CD4-positive, alpha-beta T cell treated with Interleukin-10 for 1 hour (primary cell): ENCODE data around the gene ESRP2.

ENCODE experiments used
- DNase-seq: peaks from one replicate; pipeline ENCODE4 v3.0.0-alpha.2; 2020

ESRP2 gene

GRCh38 chr16:68235887-68236136 is at the start of gene ESRP2:
ESRP2 (minus strand) TSS chr16:68236127; CDS start chr16:68236045, 82 bp downstream.
- no peak for DNase-seq

GRCh38 chr16:68285683-68286082 is 49.8 kb upstream of the ESRP2 start:
- no peak for DNase-seq

- DNase-seq: no peak
Measured at GRCh38 chr16:68284847-68285246, 48.9 kb upstream of the ESRP2 start.

GRCh38 chr16:68283801-68284598 is 48.1 kb upstream of the ESRP2 start:
- DNase-seq: no peak

- no peak for DNase-seq
Measured at GRCh38 chr16:68283346-68283745, 47.4 kb upstream of the ESRP2 start.

- no peak for DNase-seq
Measured at GRCh38 chr16:68282064-68282452, 46.1 kb upstream of the ESRP2 start.

GRCh38 chr16:68281368-68282063 is 45.6 kb upstream of the ESRP2 start:
- DNase-seq: peak; percentile 40

GRCh38 chr16:68279726-68280558 is 44.0 kb upstream of the ESRP2 start:
- DNase-seq: no peak

GRCh38 chr16:68276223-68276622 is 40.3 kb upstream of the ESRP2 start:
- no peak for DNase-seq

- peak; percentile 65 for DNase-seq
Measured at GRCh38 chr16:68275611-68276191, 39.8 kb upstream of the ESRP2 start.

- no peak for DNase-seq
Measured at GRCh38 chr16:68274441-68274840, 38.5 kb upstream of the ESRP2 start.

- no peak for DNase-seq
Measured at GRCh38 chr16:68273896-68274295, 38.0 kb upstream of the ESRP2 start.

GRCh38 chr16:68273459-68273858 is 37.5 kb upstream of the ESRP2 start:
- no peak for DNase-seq

- DNase-seq: peak; percentile 65
Measured at GRCh38 chr16:68272507-68273209, 36.7 kb upstream of the ESRP2 start.

GRCh38 chr16:68270353-68270752 is 34.4 kb upstream of the ESRP2 start:
- DNase-seq: no peak

- no peak for DNase-seq
Measured at GRCh38 chr16:68269793-68270192, 33.9 kb upstream of the ESRP2 start.

GRCh38 chr16:68267612-68268405 is 31.9 kb upstream of the ESRP2 start:
- DNase-seq: no peak

- DNase-seq: peak; percentile 54
Measured at GRCh38 chr16:68265078-68265920, 29.4 kb upstream of the ESRP2 start.

GRCh38 chr16:68264128-68265077 is 28.5 kb upstream of the ESRP2 start, which contains the start of gene SLC7A6:
SLC7A6 (plus strand) TSS chr16:68264526; CDS start chr16:68274727, 10,201 bp downstream.
- peak; percentile 85 for DNase-seq
